ENCODE measurements around the gene AGAP1. TPM values are rescaled to one million over a fixed set of nuclear protein-coding genes. Genes with fewer than 3 reads are reported as not detected.

AGAP1 gene
- total RNA-seq, 4 donors from 2014 or later = 13.7 to 18.5 (median 17.1) TPM

DNA sequence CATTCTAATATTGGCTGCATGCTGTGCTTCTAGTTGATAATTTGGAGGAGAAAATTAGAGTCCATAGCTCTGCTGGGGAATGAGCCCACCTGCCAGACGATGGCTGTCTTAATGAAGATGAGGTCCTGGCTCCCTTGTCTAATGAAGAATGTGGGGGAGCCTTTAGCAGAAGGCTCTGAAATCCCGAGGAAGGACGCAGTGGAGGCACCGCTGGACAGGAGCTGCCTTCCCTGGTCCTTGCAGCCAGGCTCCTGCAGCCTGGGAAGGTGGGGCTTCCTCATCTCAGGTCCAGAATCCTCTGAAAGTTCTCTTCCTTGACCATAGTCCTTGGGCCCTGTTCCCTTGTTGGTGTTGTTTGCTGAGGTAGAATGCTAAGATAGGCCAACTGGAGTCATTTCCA, 208.3 kb downstream of the AGAP1 start:
- intact Hi-C loops (cut with DNase I; ENCODE audit: low total_unique reads) = no loop called here
- DNase-seq (ENCODE audit: low spot score in 2 of 2) = no peak
- no peak for TF ChIP-seq POLR2A (IDR thresholded peaks at IDR 0.05)
- TF ChIP-seq, protein P1, sequence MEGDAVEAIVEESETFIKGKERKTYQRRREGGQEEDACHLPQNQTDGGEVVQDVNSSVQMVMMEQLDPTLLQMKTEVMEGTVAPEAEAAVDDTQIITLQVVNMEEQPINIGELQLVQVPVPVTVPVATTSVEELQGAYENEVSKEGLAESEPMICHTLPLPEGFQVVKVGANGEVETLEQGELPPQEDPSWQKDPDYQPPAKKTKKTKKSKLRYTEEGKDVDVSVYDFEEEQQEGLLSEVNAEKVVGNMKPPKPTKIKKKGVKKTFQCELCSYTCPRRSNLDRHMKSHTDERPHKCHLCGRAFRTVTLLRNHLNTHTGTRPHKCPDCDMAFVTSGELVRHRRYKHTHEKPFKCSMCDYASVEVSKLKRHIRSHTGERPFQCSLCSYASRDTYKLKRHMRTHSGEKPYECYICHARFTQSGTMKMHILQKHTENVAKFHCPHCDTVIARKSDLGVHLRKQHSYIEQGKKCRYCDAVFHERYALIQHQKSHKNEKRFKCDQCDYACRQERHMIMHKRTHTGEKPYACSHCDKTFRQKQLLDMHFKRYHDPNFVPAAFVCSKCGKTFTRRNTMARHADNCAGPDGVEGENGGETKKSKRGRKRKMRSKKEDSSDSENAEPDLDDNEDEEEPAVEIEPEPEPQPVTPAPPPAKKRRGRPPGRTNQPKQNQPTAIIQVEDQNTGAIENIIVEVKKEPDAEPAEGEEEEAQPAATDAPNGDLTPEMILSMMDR (IDR thresholded peaks at IDR 0.05) = no peak
- no peak overlapping the region for H3K4me3 ChIP-seq (ENCODE audit: low read depth, poor library complexity, severe bottlenecking)
- 90 to 92% methylated on average over 4 of the region's 4 CpGs for WGBS, 2 donors

DNA sequence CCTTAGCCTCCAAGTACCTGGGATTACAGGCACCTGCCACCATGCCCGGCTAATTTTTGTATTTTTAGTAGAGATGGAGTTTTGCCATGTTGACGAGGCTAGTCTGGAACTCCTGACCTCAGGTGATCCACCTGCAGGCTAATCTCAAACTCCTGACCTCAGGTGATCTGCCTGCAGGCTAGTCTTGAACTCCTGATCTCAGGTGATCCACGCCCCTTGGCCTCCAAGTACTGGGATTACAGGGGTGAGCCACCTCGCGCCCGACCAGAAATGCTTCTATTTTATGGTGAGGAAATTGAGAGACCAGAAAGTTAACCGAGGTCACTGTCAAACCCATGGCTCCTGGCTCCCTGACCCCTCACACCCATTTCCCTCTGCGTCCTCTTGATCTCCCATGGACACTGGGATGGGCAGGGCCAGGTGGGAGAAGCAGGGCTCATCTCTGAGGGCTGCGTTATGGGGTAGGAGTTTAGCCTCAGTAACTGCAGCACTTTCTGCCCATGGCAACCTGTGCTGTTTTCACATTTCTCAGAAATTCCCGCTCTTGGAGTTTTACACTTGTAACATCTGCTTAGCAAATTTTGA, 210.0 kb downstream of the AGAP1 start:
- DNase-seq (ENCODE audit: low spot score in 2 of 2) = no peak
- H3K4me3 ChIP-seq (ENCODE audit: low read depth, poor library complexity, severe bottlenecking) = no peak overlapping the region
- TF ChIP-seq, protein P1 (IDR thresholded peaks at IDR 0.05) = no peak
- TF ChIP-seq POLR2A (IDR thresholded peaks at IDR 0.05) = no peak
- intact Hi-C loops (cut with DNase I; ENCODE audit: low total_unique reads) = no loop called here
- WGBS, 2 donors = 87 to 90% methylated on average over 10 of the region's 10 CpGs

DNA sequence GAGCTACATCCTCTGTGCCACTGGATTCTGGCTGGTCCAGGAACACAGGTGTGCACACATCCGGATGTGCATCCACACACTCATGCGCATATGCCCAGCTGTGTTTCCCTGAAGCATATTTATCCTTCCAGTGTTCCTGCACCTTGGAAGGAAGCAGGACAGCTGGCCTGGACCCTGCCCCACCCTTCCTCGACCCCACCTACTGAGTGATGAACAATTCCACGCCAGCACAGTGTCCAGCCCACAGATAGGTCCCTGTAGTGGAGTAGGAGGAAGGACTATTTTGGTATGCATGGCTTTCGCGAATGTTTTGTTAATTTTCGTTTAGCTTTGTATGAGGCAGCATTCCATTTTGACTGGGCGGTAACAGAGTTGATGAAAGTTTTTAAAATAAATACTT, 211.5 kb downstream of the AGAP1 start:
- 81 to 88% methylated on average over 8 of the region's 8 CpGs for WGBS, 2 donors
- H3K4me3 ChIP-seq (ENCODE audit: low read depth, poor library complexity, severe bottlenecking) = no peak overlapping the region
- intact Hi-C loops (cut with DNase I; ENCODE audit: low total_unique reads) = no loop called here
- DNase-seq (ENCODE audit: low spot score in 2 of 2) = no peak
- no peak for TF ChIP-seq POLR2A (IDR thresholded peaks at IDR 0.05)
- TF ChIP-seq, protein P1 (IDR thresholded peaks at IDR 0.05) = no peak

DNA sequence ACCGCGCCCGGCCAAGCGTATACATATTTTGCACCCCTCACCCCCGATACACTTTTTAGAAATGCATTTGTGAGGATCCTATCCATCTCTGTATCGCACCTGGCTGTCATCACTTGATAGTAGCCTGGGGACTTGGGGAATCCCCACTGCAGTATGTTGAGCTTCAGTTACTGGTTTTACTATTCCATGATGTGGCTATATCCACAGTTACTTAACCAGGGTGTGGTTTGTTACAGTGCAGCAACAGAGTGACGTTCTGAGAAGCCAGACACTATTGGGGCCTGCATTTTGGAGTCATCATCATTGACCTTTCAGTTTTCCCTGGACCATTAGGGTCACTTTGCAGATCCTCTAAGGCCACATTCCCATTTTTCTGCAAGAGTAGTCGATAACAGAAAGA, 212.7 kb downstream of the AGAP1 start:
- H3K4me3 ChIP-seq (ENCODE audit: low read depth, poor library complexity, severe bottlenecking) = no peak overlapping the region
- TF ChIP-seq, protein P1 (IDR thresholded peaks at IDR 0.05) = no peak
- TF ChIP-seq POLR2A (IDR thresholded peaks at IDR 0.05) = no peak
- 76 to 78% methylated on average over 8 of the region's 8 CpGs for WGBS, 2 donors
- DNase-seq (ENCODE audit: low spot score in 2 of 2) = no peak
- intact Hi-C loops (cut with DNase I; ENCODE audit: low total_unique reads) = no loop called here

DNA sequence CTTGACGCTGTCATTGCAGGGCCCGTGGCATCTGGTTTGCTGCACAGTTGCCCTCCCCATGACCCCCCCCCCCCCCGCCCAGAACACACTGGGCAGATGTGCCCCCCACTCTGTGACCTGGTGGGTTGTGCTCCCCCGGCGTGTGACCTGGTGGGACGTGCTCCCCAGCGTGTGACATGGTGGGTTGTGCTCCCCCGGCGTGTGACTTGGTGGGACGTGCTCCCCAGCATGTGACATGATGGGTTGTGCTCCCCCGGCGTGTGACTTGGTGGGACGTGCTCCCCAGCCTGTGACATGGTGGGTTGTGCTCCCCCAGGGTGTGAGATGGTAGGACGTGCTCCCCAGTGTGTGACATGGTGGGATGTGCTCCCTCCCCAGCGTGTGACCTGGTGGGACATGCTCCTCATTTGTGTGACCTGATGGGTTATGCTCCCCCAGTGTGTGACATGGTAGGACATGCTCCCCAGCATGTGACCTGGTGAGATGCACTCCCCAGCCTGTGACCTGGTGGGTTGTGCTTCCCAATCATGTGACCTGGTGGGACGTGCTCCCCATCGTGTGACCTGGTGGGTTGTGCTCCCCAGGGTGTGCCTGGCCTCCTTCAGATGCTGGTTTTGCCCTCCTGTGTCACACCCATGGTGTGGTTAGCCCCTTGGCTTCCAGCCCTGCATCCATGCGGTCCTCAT, 213.7 kb downstream of the AGAP1 start:
- TF ChIP-seq, protein P1 (IDR thresholded peaks at IDR 0.05) = no peak
- no peak for TF ChIP-seq POLR2A (IDR thresholded peaks at IDR 0.05)
- intact Hi-C loops (cut with DNase I; ENCODE audit: low total_unique reads) = no loop called here
- 87 to 93% methylated on average over 13 to 15 of the region's 18 CpGs for WGBS, 2 donors
- H3K4me3 ChIP-seq (ENCODE audit: low read depth, poor library complexity, severe bottlenecking) = no peak overlapping the region
- DNase-seq (ENCODE audit: low spot score in 2 of 2) = no peak
